ENCODE results near the gene TRIM17. TPM values are rescaled to one million over a fixed set of nuclear protein-coding genes. Genes with fewer than 3 reads are reported as not detected.

Gene TRIM17
- total and polyA plus RNA-seq, 2 of the 8 experiments (the other 6 are each of a cell fraction or from before 2014, with no cell fraction given): 1.1 to 2.2 TPM

GRCh38 chr1:228398741-228399461 is 17.8 kb downstream of the TRIM17 start:
- no peaks in the 10 kb centered on the region for H3K23me2 ChIP-seq (ENCODE audit: low read depth, low read length)
- H3K9ac ChIP-seq (replicated peaks in 1 of 4; ENCODE audit: extremely low read depth in 1 of 4, low read depth in 3 of 4, low read length in 3 of 4): no peak overlapping the region
- H4K20me1 ChIP-seq (replicated peaks in 1 of 2; ENCODE audit: control insufficient read depth in 1 of 2, insufficient read depth in 2 of 2, low read length in 2 of 2): peaks cover 9 to 40% of the 10 kb centered on the region in 2 experiments
- WGBS, 2 experiments (ENCODE audit: extremely low coverage in 1 of 2, insufficient coverage in 1 of 2, insufficient read length in 1 of 2, insufficient replicate concordance in 2 of 2, low coverage in 1 of 2, low lambda C conversion rate in 2 of 2, missing lambda C conversion rate in 1 of 2): 85% methylated on average over 11 of the region's 12 CpGs; no CpG with 5 or more reads in 1 of the 2 experiments
- H3K36me3 ChIP-seq (ENCODE audit: control insufficient read depth in 2 of 4, insufficient read depth in 4 of 4, low read length in 3 of 4): peaks cover 8 to 63% (median 32%) of the 10 kb centered on the region in 4 experiments; a peak in 7 of 8 replicates
- no peak overlapping the region for H2AK5ac ChIP-seq (ENCODE audit: low read depth, low read length)
- H3K18ac ChIP-seq (ENCODE audit: extremely low read depth, low read length): no peak overlapping the region
- no peak overlapping the region for H2BK12ac ChIP-seq (ENCODE audit: low read depth, low read length)
- H3K14ac ChIP-seq (ENCODE audit: insufficient read length): no peak overlapping the region
- DNase-seq (ENCODE audit: low read depth in 1 of 2, low spot score in 2 of 2) (no peak), FAIRE-seq (no peak)
- no peaks in the 10 kb centered on the region for H3K27me3 ChIP-seq (replicated peaks in 1 of 4; ENCODE audit: control insufficient read depth in 3 of 4, extremely low read depth in 1 of 4, insufficient read depth in 3 of 4, low read length in 3 of 4)
- no peak overlapping the region for H3K4ac ChIP-seq (replicated peaks; ENCODE audit: insufficient read length, low read depth, low read length)
- H2AFZ ChIP-seq (ENCODE audit: low read length): no peak overlapping the region
- no peak overlapping the region for H3K27ac ChIP-seq (ENCODE audit: low read depth, low read length)
- no peak overlapping the region for H2BK120ac ChIP-seq (replicated peaks; ENCODE audit: low read depth, low read length)
- H3K79me1 ChIP-seq (ENCODE audit: low read depth, low read length): peaks cover 14% of the 10 kb centered on the region; the same call in 1 of the 2 replicates
- no peak overlapping the region for H4K91ac ChIP-seq (replicated peaks; ENCODE audit: insufficient read length, low read length)
- H3K23ac ChIP-seq (ENCODE audit: insufficient read length): no peak overlapping the region
- CTCF ChIA-PET (ENCODE audit: partially characterized antibody): interaction anchor here (1.3 kb wide), 1 partner anchor 60 kb away, joined by 6 read pairs; no protein-coding TSS in a partner anchor
- POLR2A ChIA-PET (ENCODE audit: partially characterized antibody): interaction anchor here (1.3 to 1.4 kb wide), 2 partner anchors 9 to 27 kb away, joined by 3 read pairs; a partner anchor contains a TSS
- TF ChIP-seq GABPA (IDR thresholded peaks at IDR 0.05; ENCODE audit: borderline replicate concordance, insufficient read depth, low read length) (no peak), HDAC6 (IDR thresholded peaks at IDR 0.05; ENCODE audit: low read depth, low read length) (no peak), PHF8 (conservative IDR thresholded peaks at IDR 0.05; ENCODE audit: low read depth, low read length) (no peak), CEBPB (IDR thresholded peaks at IDR 0.05; ENCODE audit: low read depth, low read length) (no peak), POLR2A (IDR thresholded peaks at IDR 0.05; ENCODE audit: control extremely low read depth in 1 of 2, low read depth in 2 of 2, low read length in 2 of 2) (no peak), RXRA (IDR thresholded peaks at IDR 0.05; ENCODE audit: insufficient read depth, low read depth, low read length) (no peak), TAF1 (IDR thresholded peaks at IDR 0.05; ENCODE audit: low read depth, low read length) (no peak), SP4 (IDR thresholded peaks at IDR 0.05; ENCODE audit: low read length) (no peak)
- H3K56ac ChIP-seq (replicated peaks; ENCODE audit: insufficient read length, low read depth, low read length): no peak overlapping the region
- no peak overlapping the region for H4K8ac ChIP-seq (ENCODE audit: extremely low read depth, insufficient read depth, low read length)
- H3K4me3 ChIP-seq (ENCODE audit: extremely low read depth in 1 of 4, insufficient read depth in 2 of 4, low read depth in 3 of 4, low read length in 4 of 4): no peak overlapping the region
- peaks cover 0 to 20% of the 10 kb centered on the region in 2 experiments; a peak in 3 of 4 replicates for H3K79me2 ChIP-seq (ENCODE audit: control insufficient read depth in 1 of 2, insufficient read depth in 2 of 2, low read length in 2 of 2)
- H3K4me1 ChIP-seq (replicated peaks in 1 of 4; ENCODE audit: control insufficient read depth in 3 of 4, insufficient read depth in 4 of 4, low read length in 3 of 4): no peaks in the 10 kb centered on the region
- H2BK15ac ChIP-seq (ENCODE audit: low read length): no peak overlapping the region
- no peaks in the 10 kb centered on the region for H3K9me3 ChIP-seq (ENCODE audit: insufficient read depth in 2 of 2, low read depth in 1 of 2, low read length in 1 of 2)
- H3K4me2 ChIP-seq (ENCODE audit: insufficient read depth in 1 of 2, low read depth in 2 of 2, low read length in 2 of 2): no peak overlapping the region
- H2BK20ac ChIP-seq (ENCODE audit: low read length): no peak overlapping the region
- no peak overlapping the region for H4K5ac ChIP-seq (ENCODE audit: insufficient read length, low read depth, low read length)
- no peak overlapping the region for H2BK5ac ChIP-seq (ENCODE audit: low read depth, low read length)
